ENCODE measurements around the gene MED23. TPM values are rescaled to one million over a fixed set of nuclear protein-coding genes. Genes with fewer than 3 reads are reported as not detected.
"Not testable (repeated sequence)": the region's sequence is repeated elsewhere in the genome, so short reads cannot be mapped to it uniquely, and the experiment has no call there.

The MED23 gene
- total RNA-seq, 4 donors from 2014 or later, result 42.6 to 54.7 (median 46.7) TPM

DNA sequence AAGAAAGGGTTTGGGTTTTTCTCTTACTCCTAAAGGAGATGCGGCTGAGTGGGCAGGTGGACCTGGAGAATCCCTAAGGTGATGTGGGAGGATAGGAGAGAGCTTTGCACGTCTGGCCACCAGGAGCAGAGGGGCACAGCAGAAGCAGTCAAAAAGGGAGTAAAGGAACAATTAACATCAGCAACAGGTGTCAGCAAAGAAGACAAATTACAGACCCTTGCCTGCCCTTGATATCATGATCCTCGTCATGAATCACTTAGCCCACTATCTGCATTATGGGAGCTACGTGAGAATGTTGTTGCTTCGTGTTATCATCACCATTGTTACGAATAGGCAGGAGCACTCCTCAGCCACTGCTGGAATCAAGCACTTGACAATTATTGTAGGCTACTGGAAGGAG lies 80.6 kb downstream of the MED23 start:
- intact Hi-C loops (cut with DNase I), result no loop called here
- Histone ChIP-seq H3K27me3 (no peaks in the 10 kb centered on the region), H3K4me3 (replicated peaks in 1 of 3) (no peak overlapping the region), H3K36me3 (no peaks in the 10 kb centered on the region), H3K27ac (peak overlapping the region in 1 of 3 donors; percentile 68), H3K9me3 (no peaks in the 10 kb centered on the region), H3K4me1 (peaks cover 18 to 21% of the 10 kb centered on the region in 2 donors)
- TF ChIP-seq, protein P1, sequence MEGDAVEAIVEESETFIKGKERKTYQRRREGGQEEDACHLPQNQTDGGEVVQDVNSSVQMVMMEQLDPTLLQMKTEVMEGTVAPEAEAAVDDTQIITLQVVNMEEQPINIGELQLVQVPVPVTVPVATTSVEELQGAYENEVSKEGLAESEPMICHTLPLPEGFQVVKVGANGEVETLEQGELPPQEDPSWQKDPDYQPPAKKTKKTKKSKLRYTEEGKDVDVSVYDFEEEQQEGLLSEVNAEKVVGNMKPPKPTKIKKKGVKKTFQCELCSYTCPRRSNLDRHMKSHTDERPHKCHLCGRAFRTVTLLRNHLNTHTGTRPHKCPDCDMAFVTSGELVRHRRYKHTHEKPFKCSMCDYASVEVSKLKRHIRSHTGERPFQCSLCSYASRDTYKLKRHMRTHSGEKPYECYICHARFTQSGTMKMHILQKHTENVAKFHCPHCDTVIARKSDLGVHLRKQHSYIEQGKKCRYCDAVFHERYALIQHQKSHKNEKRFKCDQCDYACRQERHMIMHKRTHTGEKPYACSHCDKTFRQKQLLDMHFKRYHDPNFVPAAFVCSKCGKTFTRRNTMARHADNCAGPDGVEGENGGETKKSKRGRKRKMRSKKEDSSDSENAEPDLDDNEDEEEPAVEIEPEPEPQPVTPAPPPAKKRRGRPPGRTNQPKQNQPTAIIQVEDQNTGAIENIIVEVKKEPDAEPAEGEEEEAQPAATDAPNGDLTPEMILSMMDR (IDR thresholded peaks at IDR 0.05), result no peak
- TF ChIP-seq POLR2A (IDR thresholded peaks at IDR 0.05), result no peak
- no peak for DNase-seq
- WGBS, 2 donors, result 85 to 95% methylated on average over 6 of the region's 6 CpGs

DNA sequence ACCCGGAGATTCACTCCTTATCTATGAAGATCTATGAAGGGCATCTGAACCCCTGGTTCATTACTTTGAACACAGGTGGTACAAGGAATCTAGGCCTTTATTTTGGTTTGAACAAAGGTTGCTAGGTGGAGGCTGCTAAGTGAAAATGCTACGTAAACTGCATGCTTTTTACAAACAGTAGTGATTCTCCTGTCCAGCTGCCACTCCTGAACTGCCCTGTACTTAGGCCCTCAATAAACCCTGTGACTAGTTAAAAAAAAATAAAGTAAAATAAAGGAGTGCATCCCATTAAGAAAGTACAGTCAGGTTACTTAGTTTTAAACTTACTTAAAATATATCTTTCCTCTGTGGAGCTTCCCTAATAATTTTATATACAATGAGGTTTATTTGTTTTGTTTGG lies 82.7 kb downstream of the MED23 start:
- Histone ChIP-seq H3K9me3 (no peaks in the 10 kb centered on the region), H3K4me1 (peaks cover 18 to 21% of the 10 kb centered on the region in 2 donors), H3K27ac (no peak overlapping the region), H3K4me3 (replicated peaks in 1 of 3) (no peak overlapping the region), H3K36me3 (no peaks in the 10 kb centered on the region), H3K27me3 (no peaks in the 10 kb centered on the region)
- intact Hi-C loops (cut with DNase I), result no loop called here
- TF ChIP-seq POLR2A (IDR thresholded peaks at IDR 0.05), result no peak
- TF ChIP-seq, protein P1 (IDR thresholded peaks at IDR 0.05), result no peak
- 78 to 91% methylated on average over 2 of the region's 2 CpGs for WGBS, 2 donors
- no peak for DNase-seq

DNA sequence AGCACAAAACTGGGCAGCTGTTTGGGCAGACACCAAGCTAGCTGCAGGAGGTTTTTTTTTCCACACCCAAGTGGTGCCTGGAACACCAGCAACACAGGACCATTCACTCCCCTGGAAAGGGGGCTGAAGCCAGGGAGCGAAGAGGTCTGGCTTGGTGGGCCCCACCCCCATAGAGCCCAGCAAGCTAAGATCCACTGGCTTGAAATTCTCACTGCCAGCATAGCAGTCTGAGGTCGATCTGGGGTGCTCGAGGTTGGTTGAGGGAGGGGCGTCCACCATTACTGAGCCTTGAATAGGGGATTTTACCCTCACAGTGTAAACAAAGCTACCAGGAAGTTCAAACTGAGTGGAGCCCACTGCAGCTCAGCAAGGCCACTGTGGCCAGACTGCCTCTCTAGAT lies 89.4 kb downstream of the MED23 start:
- 83 to 90% methylated on average over 2 to 3 of the region's 4 CpGs for WGBS, 2 donors
- H3K9me3 ChIP-seq; DNase-seq; H3K27ac ChIP-seq; H3K36me3 ChIP-seq; H3K27me3 ChIP-seq; H3K4me3 ChIP-seq (replicated peaks in 1 of 3); intact Hi-C loops (cut with DNase I); H3K4me1 ChIP-seq: not testable (repeated sequence)

GRCh38 chr6:131532580-131533039 lies 95.4 kb downstream of the MED23 start:
- Histone ChIP-seq H3K27ac (no peak overlapping the region), H3K9me3 (no peaks in the 10 kb centered on the region), H3K27me3 (no peaks in the 10 kb centered on the region), H3K4me3 (replicated peaks in 1 of 3) (no peak overlapping the region), H3K36me3 (no peaks in the 10 kb centered on the region), H3K4me1 (no peaks in the 10 kb centered on the region)
- 78 to 81% methylated on average over 3 of the region's 3 CpGs for WGBS, 2 donors
- intact Hi-C loops (cut with DNase I), result no loop called here
- TF ChIP-seq, protein P1 (IDR thresholded peaks at IDR 0.05), result no peak
- TF ChIP-seq POLR2A (IDR thresholded peaks at IDR 0.05), result no peak
- DNase-seq, result no peak

GRCh38 chr6:131531681-131532080 lies 96.4 kb downstream of the MED23 start:
- H3K27me3 ChIP-seq; DNase-seq; H3K9me3 ChIP-seq; H3K36me3 ChIP-seq; intact Hi-C loops (cut with DNase I); H3K4me3 ChIP-seq (replicated peaks in 1 of 3); H3K27ac ChIP-seq; H3K4me1 ChIP-seq: not testable (repeated sequence)
- WGBS, 2 donors, result 81 to 83% methylated on average over 10 of the region's 12 CpGs

GRCh38 chr6:131530936-131531335 lies 97.1 kb downstream of the MED23 start:
- 93% methylated on average over 5 of the region's 5 CpGs for WGBS, 2 donors
- H3K9me3 ChIP-seq; H3K27me3 ChIP-seq; H3K27ac ChIP-seq; H3K36me3 ChIP-seq; H3K4me1 ChIP-seq; DNase-seq; H3K4me3 ChIP-seq (replicated peaks in 1 of 3); intact Hi-C loops (cut with DNase I): not testable (repeated sequence)
